Glutamatergic neuron (in vitro differentiated cells): Measurements from ENCODE around the gene GPER1. TPM values are rescaled to one million over a fixed set of nuclear protein-coding genes. Genes with fewer than 3 reads are reported as not detected.

ENCODE experiments used
- DNase-seq: peaks from one replicate; pipeline ENCODE4 v3.0.0; 2022
- H3K27ac Mint-ChIP-seq: one replicate; pipeline ENCODE4 v1.8.0; 2020; ENCODE audit warnings: mild to moderate bottlenecking, mixed read lengths, inconsistent platforms; ENCODE audit not compliant: unreplicated experiment
- H3K27me3 Mint-ChIP-seq: one replicate; pipeline ENCODE4 v1.8.0; 2020; ENCODE audit warnings: mild to moderate bottlenecking, moderate library complexity, mixed read lengths, inconsistent platforms; ENCODE audit not compliant: unreplicated experiment
- H3K36me3 Mint-ChIP-seq: one replicate; pipeline ENCODE4 v1.8.0; 2020; ENCODE audit warnings: mild to moderate bottlenecking, mixed read lengths, inconsistent platforms; ENCODE audit not compliant: unreplicated experiment
- H3K4me1 Mint-ChIP-seq: one replicate; pipeline ENCODE4 v1.8.0; 2020; ENCODE audit warnings: mild to moderate bottlenecking, low read depth, mixed read lengths, inconsistent platforms; ENCODE audit not compliant: unreplicated experiment
- H3K4me3 Mint-ChIP-seq: one replicate; pipeline ENCODE4 v1.8.0; 2020; ENCODE audit warnings: mild to moderate bottlenecking, mixed read lengths, inconsistent platforms; ENCODE audit not compliant: unreplicated experiment
- H3K9me3 Mint-ChIP-seq: one replicate; pipeline ENCODE4 v1.8.0; 2020; ENCODE audit warnings: mild to moderate bottlenecking, moderate library complexity, mixed read lengths, inconsistent platforms; ENCODE audit not compliant: unreplicated experiment
- total RNA-seq: library from RNA; stranded (reverse); fragmentation: NEBNext Ultra II Directional; extraction: Animal tissue kit (Norgen Biotek cat#: 25700); gene quantifications from one replicate; pipeline ENCODE4 v1.2.1, GENCODE V29; 2021; ENCODE audit not compliant: unreplicated experiment
- TF ChIP-seq, protein P1 (sequence below): fragments of 200-600 bp; sonication (generic); IDR thresholded peaks from one replicate; pipeline ENCODE4 v1.5.0; 2021; ENCODE audit not compliant: partially characterized antibody, unreplicated experiment

The GPER1 gene
- total RNA-seq, 1 donor from 2014 or later: 0.59 TPM

DNA sequence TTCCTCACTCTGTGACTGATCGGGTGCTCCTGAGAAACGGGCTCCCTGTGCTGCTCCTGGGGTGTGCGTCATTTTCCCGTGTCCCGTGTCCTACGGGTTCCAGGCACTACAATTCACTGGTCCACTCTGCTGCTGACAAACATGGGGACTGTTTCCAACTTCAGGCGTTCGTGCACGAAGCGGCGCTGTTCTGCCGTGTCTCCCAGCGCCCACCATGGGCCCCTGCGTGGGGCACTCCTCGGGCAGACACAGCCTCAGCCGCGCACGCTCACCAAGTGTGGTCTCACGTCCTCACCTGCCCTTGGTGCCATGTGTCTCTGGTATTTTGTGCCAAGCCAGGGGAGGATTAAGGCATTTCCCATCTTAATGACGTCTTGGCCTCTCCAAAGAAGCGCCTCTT, 24.6 kb upstream of the GPER1 start:
- Mint-ChIP-seq H3K4me3 (no peak overlapping the region), H3K4me1 (peaks cover 18% of the 10 kb centered on the region), H3K36me3 (no peaks in the 10 kb centered on the region), H3K27ac (no peak overlapping the region), H3K27me3 (peaks cover 12% of the 10 kb centered on the region), H3K9me3 (peaks cover 6% of the 10 kb centered on the region)
- no peak for DNase-seq
- TF ChIP-seq, protein P1, sequence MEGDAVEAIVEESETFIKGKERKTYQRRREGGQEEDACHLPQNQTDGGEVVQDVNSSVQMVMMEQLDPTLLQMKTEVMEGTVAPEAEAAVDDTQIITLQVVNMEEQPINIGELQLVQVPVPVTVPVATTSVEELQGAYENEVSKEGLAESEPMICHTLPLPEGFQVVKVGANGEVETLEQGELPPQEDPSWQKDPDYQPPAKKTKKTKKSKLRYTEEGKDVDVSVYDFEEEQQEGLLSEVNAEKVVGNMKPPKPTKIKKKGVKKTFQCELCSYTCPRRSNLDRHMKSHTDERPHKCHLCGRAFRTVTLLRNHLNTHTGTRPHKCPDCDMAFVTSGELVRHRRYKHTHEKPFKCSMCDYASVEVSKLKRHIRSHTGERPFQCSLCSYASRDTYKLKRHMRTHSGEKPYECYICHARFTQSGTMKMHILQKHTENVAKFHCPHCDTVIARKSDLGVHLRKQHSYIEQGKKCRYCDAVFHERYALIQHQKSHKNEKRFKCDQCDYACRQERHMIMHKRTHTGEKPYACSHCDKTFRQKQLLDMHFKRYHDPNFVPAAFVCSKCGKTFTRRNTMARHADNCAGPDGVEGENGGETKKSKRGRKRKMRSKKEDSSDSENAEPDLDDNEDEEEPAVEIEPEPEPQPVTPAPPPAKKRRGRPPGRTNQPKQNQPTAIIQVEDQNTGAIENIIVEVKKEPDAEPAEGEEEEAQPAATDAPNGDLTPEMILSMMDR: no peak

DNA sequence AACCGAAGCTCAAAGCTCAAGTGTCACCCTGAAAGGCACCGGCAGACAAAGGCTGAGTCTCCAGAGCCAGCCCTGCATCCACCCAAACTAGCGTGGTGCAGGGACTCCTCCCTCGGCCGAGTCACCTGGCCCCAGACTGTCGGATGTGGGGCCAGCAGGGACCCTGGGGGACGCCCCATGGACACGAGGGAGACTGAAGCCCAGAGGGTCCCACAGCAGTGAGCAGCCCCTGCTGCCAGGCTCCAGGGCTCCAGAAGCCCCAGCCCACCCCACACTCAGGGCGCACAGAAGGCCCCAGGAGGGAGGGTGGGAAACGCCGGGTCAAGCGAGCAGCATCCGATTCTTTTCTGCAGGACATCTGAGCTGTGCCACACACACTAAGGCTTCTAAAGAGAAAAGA, 23.3 kb upstream of the GPER1 start:
- Mint-ChIP-seq H3K9me3 (peaks cover 12% of the 10 kb centered on the region), H3K4me1 (peaks cover 14% of the 10 kb centered on the region), H3K27ac (no peak overlapping the region), H3K4me3 (no peak overlapping the region), H3K27me3 (peaks cover 7% of the 10 kb centered on the region), H3K36me3 (no peaks in the 10 kb centered on the region)
- TF ChIP-seq, protein P1: no peak
- no peak for DNase-seq

DNA sequence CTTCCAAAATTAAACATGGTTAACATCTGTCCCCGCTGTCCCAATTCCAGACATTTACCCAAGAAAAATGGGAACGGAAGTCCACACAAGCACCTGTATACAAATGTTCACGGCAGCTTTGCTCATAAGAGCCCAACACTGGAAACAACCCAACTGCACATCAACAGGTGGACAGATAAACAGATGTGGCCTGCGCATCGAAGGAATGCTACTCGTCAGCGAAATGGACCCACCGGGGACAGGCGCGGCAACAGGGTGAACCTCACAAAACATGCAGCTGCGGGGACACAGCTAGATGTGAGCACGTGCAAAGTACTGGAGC, 22.7 kb upstream of the GPER1 start:
- H3K4me3 Mint-ChIP-seq: peak overlapping the region; percentile 22
- H3K9me3 Mint-ChIP-seq: peaks cover 12% of the 10 kb centered on the region
- peaks cover 12% of the 10 kb centered on the region for H3K4me1 Mint-ChIP-seq
- DNase-seq: no peak
- H3K27ac Mint-ChIP-seq: no peak overlapping the region
- TF ChIP-seq, protein P1: no peak
- peaks cover 7% of the 10 kb centered on the region for H3K27me3 Mint-ChIP-seq
- H3K36me3 Mint-ChIP-seq: no peaks in the 10 kb centered on the region

DNA sequence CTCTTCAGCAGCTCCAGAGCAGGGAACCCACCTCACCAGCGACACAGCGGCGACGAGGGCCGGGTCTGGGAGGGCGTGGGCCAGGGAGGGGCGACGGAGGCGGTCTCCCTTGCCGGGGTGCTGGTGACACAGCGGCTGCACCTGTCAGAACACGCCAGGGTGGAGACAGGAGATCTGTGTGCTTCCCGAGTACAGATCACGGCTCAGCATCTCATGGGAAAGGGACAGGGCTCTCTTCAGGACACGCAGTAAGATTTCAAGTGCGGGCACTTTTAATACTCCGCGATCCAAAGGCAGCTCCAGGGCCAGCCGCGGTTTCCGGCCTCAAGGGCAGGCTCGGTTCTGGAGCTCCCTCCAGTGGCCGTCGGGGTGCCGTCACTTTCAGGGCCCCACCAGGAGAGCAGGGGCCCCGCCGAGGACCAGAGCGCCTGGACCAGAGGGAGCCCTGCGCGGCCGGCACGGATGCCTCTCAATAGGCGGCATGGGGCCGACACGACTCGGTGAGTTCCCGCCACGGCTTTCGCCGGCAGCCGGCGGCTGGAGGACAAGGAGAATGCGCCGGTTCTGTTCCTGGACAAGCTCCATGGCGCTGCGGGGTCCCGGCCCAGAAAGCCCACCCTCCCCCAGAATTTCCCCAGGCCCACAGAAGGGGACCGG, 22.2 kb upstream of the GPER1 start:
- TF ChIP-seq, protein P1: peak; percentile 83
- DNase-seq: peak; percentile 83
- H3K36me3 Mint-ChIP-seq: no peaks in the 10 kb centered on the region
- H3K27ac Mint-ChIP-seq: no peak overlapping the region
- H3K27me3 Mint-ChIP-seq: peaks cover 9% of the 10 kb centered on the region
- H3K4me3 Mint-ChIP-seq: no peak overlapping the region
- peaks cover 15% of the 10 kb centered on the region for H3K9me3 Mint-ChIP-seq
- H3K4me1 Mint-ChIP-seq: peaks cover 12% of the 10 kb centered on the region

GRCh38 chr7:1066242-1066588, 21.7 kb upstream of the GPER1 start:
- peaks cover 12% of the 10 kb centered on the region for H3K4me1 Mint-ChIP-seq
- DNase-seq: no peak
- H3K27ac Mint-ChIP-seq: no peak overlapping the region
- H3K27me3 Mint-ChIP-seq: peaks cover 11% of the 10 kb centered on the region
- H3K9me3 Mint-ChIP-seq: peaks cover 18% of the 10 kb centered on the region
- no peaks in the 10 kb centered on the region for H3K36me3 Mint-ChIP-seq
- no peak overlapping the region for H3K4me3 Mint-ChIP-seq
- TF ChIP-seq, protein P1: no peak
